ENCODE data around the gene ACACA. TPM values are rescaled to one million over a fixed set of nuclear protein-coding genes. Genes with fewer than 3 reads are reported as not detected.

The ACACA gene
- total RNA-seq = 27.1 and 49.9 TPM in 2 replicates

DNA sequence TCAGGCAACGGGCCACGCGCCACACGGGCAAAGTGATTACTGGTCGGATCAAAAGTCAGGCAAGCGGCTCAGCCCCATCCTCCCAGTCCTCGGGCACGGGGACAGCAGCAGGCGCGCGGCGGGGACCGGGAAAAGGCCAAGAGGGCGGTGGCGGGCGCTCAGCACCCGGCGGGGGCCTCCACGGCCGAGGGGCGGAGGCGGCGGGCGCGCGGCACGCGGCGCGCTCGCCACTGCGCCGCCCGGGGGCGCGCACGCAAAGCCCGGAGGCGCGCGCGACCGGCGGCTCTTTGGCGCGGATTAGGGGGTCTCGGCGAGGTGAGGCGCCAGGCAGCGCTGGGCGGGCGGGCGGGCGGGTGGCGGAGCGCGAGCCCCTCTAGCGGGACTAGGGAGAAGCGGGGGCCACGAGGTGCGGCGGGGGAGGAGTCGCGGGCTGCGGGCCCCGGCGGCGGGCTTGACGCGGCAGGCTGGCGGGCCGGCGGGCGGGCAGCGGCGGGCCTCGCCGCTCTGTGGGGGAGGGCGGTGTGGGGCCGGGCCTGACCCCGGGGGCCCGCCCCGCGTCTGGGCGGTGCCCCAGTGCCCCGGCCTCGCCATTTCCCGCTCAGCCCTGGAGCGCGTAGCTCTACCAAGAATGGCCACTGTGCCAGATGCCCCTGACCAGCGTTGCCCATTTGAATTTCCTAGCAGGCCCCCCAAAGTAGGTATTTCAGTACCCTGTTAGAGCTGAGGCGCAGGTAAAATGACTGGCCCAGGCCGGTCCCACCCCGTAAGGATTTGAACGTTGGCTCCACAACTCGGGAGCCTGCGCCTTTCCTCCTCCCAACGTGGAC, at the start of gene ACACA, which contains the start of gene TADA2A:
Gene ACACA, minus strand, starts transcription at position 202 of the 827 bp plus-strand sequence. CDS start 537 bp downstream, outside the sequence.
Gene TADA2A, plus strand, starts transcription at position 252 of the 827 bp plus-strand sequence. CDS start 4,480 bp downstream, outside the sequence.

DNA sequence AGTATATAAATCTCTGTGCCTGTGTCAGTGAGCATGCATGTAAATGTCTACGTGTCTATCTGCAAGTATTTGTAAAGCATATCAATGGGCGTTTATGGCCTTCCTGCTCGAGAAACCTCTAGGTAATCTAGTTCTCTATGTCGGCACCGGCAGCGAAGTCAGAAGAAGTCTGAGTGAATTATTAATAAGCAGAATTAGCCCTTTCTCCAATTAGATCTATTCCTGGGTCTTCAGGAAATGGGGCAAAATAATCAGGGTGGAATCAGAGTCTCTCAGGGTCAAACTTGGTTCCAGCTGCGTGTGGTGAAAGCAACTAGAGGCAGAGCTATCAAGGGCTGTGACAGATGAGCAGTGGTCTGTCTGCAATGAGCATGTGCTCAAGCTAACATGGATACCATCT, 30.9 kb downstream of the ACACA start, which contains the start of gene C17orf78:
Gene C17orf78, plus strand, starts transcription at position 280 of the 400 bp plus-strand sequence. Its CDS starts 108 bp downstream, at position 388.

Other genes starting within 250 kb of the ACACA start
- not detected in 2 replicates for gene C17orf78, start 30.9 kb downstream of the ACACA start, total RNA-seq
- 18.8 and 19.2 TPM in 2 replicates for gene TADA2A, start 50 bp upstream of the ACACA start, total RNA-seq
- 24.3 and 168 TPM in 2 replicates for gene DUSP14, start 83.1 kb upstream of the ACACA start, total RNA-seq
- 11.6 and 17.7 TPM in 2 replicates for gene SYNRG, start 202.6 kb upstream of the ACACA start, total RNA-seq
- gene DDX52, start 236.6 kb upstream of the ACACA start, total RNA-seq = 14.5 and 21.1 TPM in 2 replicates